Astrocyte of the cerebellum (primary cell): Measurements from ENCODE around the gene KMT2E.

Experiments used
- DNase-seq: peaks from one replicate; pipeline ENCODE4 v3.0.0-alpha.2; 2011; ENCODE audit warnings: low read depth
- H3K4me3 ChIP-seq: 2 replicates; pipeline ENCODE4 v1.5.1; 2011; ENCODE audit warnings: mild to moderate bottlenecking, low read depth, low read length, moderate library complexity
- in situ Hi-C: cut with HindIII; loops from 2 replicates; pipeline ENCODE4 v1.10.0; 2017; ENCODE audit warnings: low sequenced_read_pairs
- TF ChIP-seq, protein P1 (sequence below): IDR thresholded peaks from 2 replicates; pipeline ENCODE4 v1.5.1; 2012; ENCODE audit warnings: low read length, low read depth, moderate library complexity, mild to moderate bottlenecking; ENCODE audit errors: missing control alignments

KMT2E gene

DNA sequence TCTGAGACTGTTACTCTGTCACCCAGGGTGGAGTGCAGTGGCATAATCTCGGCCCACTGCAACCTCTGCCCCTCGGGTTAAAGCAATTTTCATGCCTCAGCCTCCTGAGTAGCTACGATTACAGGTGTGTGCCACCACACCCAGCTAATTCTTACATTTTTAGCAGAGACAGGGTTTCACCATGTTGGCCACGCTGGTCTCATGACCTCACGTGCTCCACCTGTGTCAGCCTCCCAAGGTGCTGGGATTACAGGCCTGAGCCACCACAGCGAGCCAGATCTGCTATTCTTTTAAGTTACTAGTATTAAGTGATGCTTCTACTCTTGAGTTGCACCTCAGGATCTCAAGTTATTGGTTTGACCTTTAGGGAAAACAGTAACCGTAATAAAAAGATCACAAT is 23.0 kb upstream of the KMT2E start:
- H3K4me3 ChIP-seq: no peak overlapping the region
- in situ Hi-C loops: no loop called here
- DNase-seq: no peak
- TF ChIP-seq, protein P1, sequence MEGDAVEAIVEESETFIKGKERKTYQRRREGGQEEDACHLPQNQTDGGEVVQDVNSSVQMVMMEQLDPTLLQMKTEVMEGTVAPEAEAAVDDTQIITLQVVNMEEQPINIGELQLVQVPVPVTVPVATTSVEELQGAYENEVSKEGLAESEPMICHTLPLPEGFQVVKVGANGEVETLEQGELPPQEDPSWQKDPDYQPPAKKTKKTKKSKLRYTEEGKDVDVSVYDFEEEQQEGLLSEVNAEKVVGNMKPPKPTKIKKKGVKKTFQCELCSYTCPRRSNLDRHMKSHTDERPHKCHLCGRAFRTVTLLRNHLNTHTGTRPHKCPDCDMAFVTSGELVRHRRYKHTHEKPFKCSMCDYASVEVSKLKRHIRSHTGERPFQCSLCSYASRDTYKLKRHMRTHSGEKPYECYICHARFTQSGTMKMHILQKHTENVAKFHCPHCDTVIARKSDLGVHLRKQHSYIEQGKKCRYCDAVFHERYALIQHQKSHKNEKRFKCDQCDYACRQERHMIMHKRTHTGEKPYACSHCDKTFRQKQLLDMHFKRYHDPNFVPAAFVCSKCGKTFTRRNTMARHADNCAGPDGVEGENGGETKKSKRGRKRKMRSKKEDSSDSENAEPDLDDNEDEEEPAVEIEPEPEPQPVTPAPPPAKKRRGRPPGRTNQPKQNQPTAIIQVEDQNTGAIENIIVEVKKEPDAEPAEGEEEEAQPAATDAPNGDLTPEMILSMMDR: no peak

DNA sequence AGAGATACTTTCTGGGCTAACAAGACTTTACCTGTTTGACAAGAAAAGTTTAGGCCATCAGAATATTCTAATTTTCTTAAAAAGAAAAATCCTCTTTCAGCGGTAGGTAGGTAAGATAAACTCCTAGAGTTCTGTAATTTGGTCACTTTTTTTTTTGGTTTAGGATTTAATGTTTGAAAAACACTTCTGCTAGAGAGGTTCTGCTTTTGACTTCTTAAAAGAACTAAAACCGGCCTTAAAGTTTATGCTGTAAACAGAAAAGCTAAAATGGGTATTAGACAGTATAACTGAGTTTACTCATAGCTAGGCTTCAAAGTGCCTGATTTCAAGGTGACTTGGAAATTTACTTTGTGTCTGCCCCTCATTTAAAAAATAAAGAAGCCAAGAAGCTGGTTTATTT is 21.7 kb upstream of the KMT2E start:
- TF ChIP-seq, protein P1: no peak
- no peak overlapping the region for H3K4me3 ChIP-seq
- DNase-seq: no peak
- in situ Hi-C loops: no loop called here

DNA sequence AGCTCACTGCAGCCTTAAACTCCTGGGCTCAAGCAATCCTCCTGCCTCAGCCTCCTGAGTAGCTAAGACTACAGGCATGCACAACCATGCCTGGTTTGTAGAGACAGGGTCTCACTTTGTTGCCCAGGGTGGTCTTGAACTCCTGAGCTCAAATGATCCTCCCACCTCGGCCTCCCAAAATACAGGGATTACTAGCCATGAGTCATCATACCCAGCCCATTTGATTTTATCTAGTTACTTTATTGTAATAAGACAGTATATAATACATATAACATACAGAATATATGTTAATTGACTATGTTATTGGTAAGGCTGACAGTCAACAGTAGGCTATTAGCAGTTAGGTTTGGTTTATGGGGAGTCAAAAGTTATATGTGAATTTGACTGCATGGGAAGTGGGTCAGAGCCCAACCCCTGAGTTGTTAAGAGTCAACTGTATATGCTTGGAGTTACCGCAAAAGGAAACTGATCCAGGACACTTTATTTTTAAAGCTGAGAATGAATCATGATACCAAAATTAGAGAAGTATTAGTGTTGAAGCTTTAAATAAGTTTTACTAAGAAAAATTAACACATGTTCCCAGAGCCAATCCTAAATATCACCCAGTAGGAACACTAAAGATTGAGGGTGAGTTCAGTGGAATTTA is 20.7 kb upstream of the KMT2E start:
- no peak overlapping the region for H3K4me3 ChIP-seq
- TF ChIP-seq, protein P1: no peak
- in situ Hi-C loops: no loop called here
- no peak for DNase-seq

DNA sequence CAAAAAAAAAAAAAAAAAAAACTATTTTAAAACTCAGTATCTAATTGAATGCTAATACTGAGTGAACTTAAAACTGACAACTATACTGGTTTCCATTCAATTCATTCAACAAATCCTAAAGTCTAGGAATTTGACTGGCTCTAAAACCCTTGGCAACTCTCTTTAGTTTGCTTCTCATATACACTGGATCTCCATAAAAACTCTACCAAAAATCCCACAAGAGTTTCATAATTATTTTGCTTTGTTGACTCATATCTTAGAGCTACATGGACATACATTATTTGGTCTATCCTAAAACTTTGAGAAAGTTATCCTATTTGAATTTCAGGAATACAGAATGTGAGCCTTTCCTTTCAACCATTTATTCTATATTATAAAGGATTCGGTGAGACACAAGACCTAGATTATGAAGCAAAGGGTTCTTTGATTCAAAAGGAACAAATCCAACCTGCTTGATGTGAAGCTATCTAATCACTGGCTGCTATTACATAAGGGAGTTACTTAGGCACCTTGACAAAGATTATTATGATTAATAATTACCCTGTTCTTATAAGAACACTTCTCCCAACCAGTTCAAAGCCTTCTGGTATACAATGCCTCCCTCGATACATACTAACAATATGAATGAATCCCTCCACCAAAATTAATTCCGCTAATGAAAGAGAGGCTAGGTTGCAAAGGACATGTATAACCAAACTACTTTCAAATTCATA is 15.8 kb upstream of the KMT2E start:
- no peak overlapping the region for H3K4me3 ChIP-seq
- in situ Hi-C loops: no loop called here
- DNase-seq: no peak
- TF ChIP-seq, protein P1: no peak

DNA sequence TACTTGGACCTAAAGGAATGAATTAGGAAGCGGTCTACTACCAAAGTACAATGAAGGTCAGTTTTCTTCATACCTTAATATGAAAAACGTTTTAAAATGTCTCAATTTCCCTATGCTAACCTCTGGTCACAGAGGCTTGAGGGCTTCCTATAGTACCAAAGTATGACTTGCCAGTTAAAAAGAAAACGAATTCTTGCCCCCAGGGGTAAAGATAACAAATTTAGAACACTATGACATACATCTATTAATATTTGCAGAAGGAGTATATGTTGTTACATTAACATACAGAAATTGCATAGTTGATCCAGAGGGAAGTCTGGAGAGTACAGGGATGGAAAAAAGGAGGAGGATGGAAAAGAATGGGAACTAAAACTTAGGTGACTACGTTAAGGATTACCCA is 13.8 kb upstream of the KMT2E start:
- in situ Hi-C loops: no loop called here
- DNase-seq: no peak
- TF ChIP-seq, protein P1: no peak
- no peak overlapping the region for H3K4me3 ChIP-seq

DNA sequence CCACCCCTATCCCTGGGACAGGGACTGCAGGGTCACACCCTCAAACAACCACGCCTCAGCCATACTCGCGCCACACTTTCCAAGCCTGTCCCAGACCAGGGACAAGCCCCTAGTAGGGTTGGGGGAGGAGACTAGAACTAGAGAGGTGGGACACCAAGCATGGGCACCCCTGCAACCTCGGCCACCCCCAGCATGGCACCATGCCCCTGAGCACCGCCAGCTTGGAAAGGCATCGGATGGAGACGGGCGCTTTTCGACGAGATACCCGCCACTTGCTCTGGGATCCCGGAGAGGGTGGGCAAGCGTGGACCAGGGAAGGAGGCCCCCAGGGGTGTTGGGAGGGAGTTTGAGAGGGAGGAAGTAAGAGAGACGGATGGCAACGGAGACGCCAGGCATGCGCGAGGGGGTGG is 13.1 kb upstream of the KMT2E start:
- in situ Hi-C loops: no loop called here
- DNase-seq: no peak

More for the DNA sequence above, 13.1 kb upstream of the KMT2E start:
- H3K4me3 ChIP-seq: no peak overlapping the region
- TF ChIP-seq, protein P1: no peak
